ENCODE measurements around the gene ITPR1. TPM values are rescaled to one million over a fixed set of nuclear protein-coding genes. Genes with fewer than 3 reads are reported as not detected.

The ITPR1 gene
- total RNA-seq, 3 donors from 2014 or later = 10.7 to 80.2 (median 20.7) TPM

- H3K4me1 ChIP-seq (ENCODE audit: low read depth) = no peaks in the 10 kb centered on the region
- no peak overlapping the region for H3K4me3 ChIP-seq
- no peak for TF ChIP-seq CTCF (IDR thresholded peaks at IDR 0.05)
- H3K9me3 ChIP-seq = no peaks in the 10 kb centered on the region
- ATAC-seq (no peak), DNase-seq (no peak)
- H3K36me3 ChIP-seq (ENCODE audit: low read depth) = no peaks in the 10 kb centered on the region
- intact Hi-C loops (cut with DNase I, micrococcal nuclease) = no loop called here
Observed at GRCh38 chr3:4882548-4882947, 389.4 kb downstream of the ITPR1 start.

GRCh38 chr3:4883011-4883410, 389.9 kb downstream of the ITPR1 start:
- no peak for TF ChIP-seq CTCF (IDR thresholded peaks at IDR 0.05)
- H3K36me3 ChIP-seq (ENCODE audit: low read depth) = no peaks in the 10 kb centered on the region
- DNase-seq = no peak
- no peaks in the 10 kb centered on the region for H3K9me3 ChIP-seq
- no peak overlapping the region for H3K4me3 ChIP-seq
- intact Hi-C loops (cut with DNase I, micrococcal nuclease) = no loop called here
- H3K4me1 ChIP-seq (ENCODE audit: low read depth) = no peaks in the 10 kb centered on the region
- ATAC-seq = no peak

DNA sequence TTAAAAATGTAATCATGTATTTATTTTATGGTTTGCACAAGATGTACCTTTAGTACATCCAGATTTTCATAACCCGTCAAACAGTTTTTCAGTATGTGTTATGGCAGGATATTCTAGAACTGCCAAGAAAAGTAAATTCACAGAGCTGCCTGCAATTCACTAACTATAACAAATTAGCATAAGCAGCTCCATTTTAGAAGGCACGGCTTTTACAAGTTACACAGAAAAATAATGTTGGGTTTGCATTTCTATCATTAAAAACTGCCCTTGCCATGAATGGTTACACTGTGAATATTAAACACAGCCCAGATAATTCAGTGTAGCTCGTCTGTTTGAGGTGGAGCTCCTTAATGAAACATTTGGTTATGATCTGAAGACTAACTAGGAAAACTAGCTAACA, 391.7 kb downstream of the ITPR1 start:
- no peak overlapping the region for H3K4me3 ChIP-seq
- ATAC-seq (no peak), DNase-seq (no peak)
- H3K36me3 ChIP-seq (ENCODE audit: low read depth) = no peaks in the 10 kb centered on the region
- H3K4me1 ChIP-seq (ENCODE audit: low read depth) = no peaks in the 10 kb centered on the region
- no peak for TF ChIP-seq CTCF (IDR thresholded peaks at IDR 0.05)
- intact Hi-C loops (cut with DNase I, micrococcal nuclease) = no loop called here
- H3K9me3 ChIP-seq = no peaks in the 10 kb centered on the region

DNA sequence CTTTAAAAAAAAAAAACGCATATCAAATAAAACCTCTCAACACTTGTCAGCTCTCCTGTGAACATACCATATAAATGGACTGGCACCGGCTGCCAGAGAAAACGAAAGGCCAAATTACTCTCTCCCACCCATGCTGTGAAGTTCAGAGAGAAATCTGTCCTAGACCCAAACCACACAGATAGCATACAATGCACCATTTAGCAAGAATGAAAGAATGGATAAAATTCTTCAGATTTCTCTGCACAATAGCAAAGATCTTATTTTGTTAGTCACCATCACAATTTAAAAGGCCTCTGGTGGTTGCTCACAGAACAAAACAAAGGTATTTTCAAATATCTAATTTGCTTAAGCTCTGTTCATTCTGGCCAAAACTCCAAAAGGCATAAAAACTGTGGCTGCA, 392.2 kb downstream of the ITPR1 start:
- Histone ChIP-seq H3K4me3 (no peak overlapping the region), H3K9me3 (no peaks in the 10 kb centered on the region), H3K4me1 (ENCODE audit: low read depth) (no peaks in the 10 kb centered on the region), H3K36me3 (ENCODE audit: low read depth) (no peaks in the 10 kb centered on the region)
- TF ChIP-seq CTCF (IDR thresholded peaks at IDR 0.05) = no peak
- ATAC-seq = no peak
- DNase-seq = no peak
- intact Hi-C loops (cut with DNase I, micrococcal nuclease) = no loop called here

GRCh38 chr3:4886448-4886847, 393.3 kb downstream of the ITPR1 start:
- H3K4me1 ChIP-seq (ENCODE audit: low read depth) = no peaks in the 10 kb centered on the region
- no peaks in the 10 kb centered on the region for H3K36me3 ChIP-seq (ENCODE audit: low read depth)
- ATAC-seq (no peak), DNase-seq (no peak)
- H3K9me3 ChIP-seq = no peaks in the 10 kb centered on the region
- no peak overlapping the region for H3K4me3 ChIP-seq
- TF ChIP-seq CTCF (IDR thresholded peaks at IDR 0.05) = no peak
- intact Hi-C loops (cut with DNase I, micrococcal nuclease) = no loop called here

DNA sequence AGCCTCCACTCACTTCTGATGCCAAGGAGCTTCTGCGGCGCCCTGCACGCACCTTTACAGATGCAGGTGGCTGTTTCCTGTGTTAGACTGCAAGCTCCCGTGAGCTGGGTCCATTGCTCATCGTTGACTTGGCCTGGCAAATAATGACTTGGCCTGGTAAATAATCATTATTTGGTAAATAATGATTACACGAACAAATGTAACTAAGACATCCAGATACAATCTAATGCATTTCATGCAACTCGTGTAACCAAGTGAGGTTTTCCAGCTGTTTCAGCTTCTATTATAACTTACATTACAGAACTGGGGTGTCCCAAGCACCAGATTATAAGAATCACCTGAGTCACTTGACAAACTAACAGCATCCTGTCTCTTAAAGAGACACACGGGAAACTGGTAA, 394.0 kb downstream of the ITPR1 start:
- H3K36me3 ChIP-seq (ENCODE audit: low read depth) = no peaks in the 10 kb centered on the region
- no peak overlapping the region for H3K4me3 ChIP-seq
- no peak for TF ChIP-seq CTCF (IDR thresholded peaks at IDR 0.05)
- ATAC-seq (no peak), DNase-seq (no peak)
- no peaks in the 10 kb centered on the region for H3K9me3 ChIP-seq
- intact Hi-C loops (cut with DNase I, micrococcal nuclease) = no loop called here
- H3K4me1 ChIP-seq (ENCODE audit: low read depth) = no peaks in the 10 kb centered on the region
